Right cardiac atrium (tissue), 5 donors: ENCODE measurements around the gene TFPI. TPM values are rescaled to one million over a fixed set of nuclear protein-coding genes. Genes with fewer than 3 reads are reported as not detected.
A peak's percentile ranks its signal among the peaks of the same experiment; 100 is the strongest.

Experiments used
- ATAC-seq, 2 donors: fragments of 200-7000 bp; cut with Tn5 transposase; one replicate each; pipeline versions ENCODE4 v1.8.0 to v1.9.1; 2020; ENCODE audit warnings: moderate library complexity in 2 of 2, mild to moderate bottlenecking in 1 of 2
- DNase-seq, 3 donors: peaks; one replicate each; pipeline ENCODE4 v3.0.0-alpha.2; 2020
- H3K27ac ChIP-seq: one replicate; pipeline ENCODE4 v1.5.1; 2013; ENCODE audit warnings: mild to moderate bottlenecking, low read length, control low read depth, moderate library complexity
- H3K27me3 ChIP-seq: one replicate; pipeline ENCODE4 v1.6.1; 2013; ENCODE audit not compliant: control insufficient read depth, insufficient read depth
- H3K4me1 ChIP-seq: one replicate; pipeline ENCODE4 v1.6.1; 2013; ENCODE audit warnings: low read length; ENCODE audit not compliant: control insufficient read depth, insufficient read depth
- H3K4me3 ChIP-seq: one replicate; pipeline ENCODE4 v1.5.1; 2013; ENCODE audit warnings: low read length, control low read depth
- H3K9me3 ChIP-seq: one replicate; pipeline ENCODE4 v1.6.1; 2013; ENCODE audit warnings: low read length; ENCODE audit not compliant: control insufficient read depth
- WGBS: extraction: QIAGEN DNeasy Blood & Tissue Kit; methylation state at CpG from one replicate; pipeline ENCODE4 v1.1.7; 2013; 5-methylcytosine and 5-hydroxymethylcytosine counted together
- intact Hi-C, 4 donors: fragments of 100-400 bp; cut with DNase I; formaldehyde crosslinking; loops; one replicate each; pipeline versions ENCODE4 v1.11.0 to v1.14.0; 2022 to 2023
- polyA plus RNA-seq: library from polyadenylated mRNA; stranded (reverse); fragments of 200-250 nt; gene quantifications from one replicate; pipeline ENCODE4 v1.2.3, GENCODE V29; 2013
- total RNA-seq, 4 donors: library from RNA; stranded (reverse); fragmentation: NEBNext Ultra II Directional; extraction: Animal tissue kit (Norgen Biotek cat#: 25700); gene quantifications; one replicate each; pipeline ENCODE4 v1.2.1, GENCODE V29; 2021
- donor health status: healthy with polysubstance abuse.
- donor health status: DM: no; HTN: yes; CAD: no.
- donor health status: DM: no; HTN: no; CAD: no.
- donor health status: DM: no; HTN: yes; CAD: no; lungs with severe emphysema.
- donor health status: DM: yes; HTN: yes; CAD: no.

TFPI gene
- total and polyA plus RNA-seq, 5 donors: 27.1 to 62.7 (median 42.7) TPM

- Histone ChIP-seq H3K27ac (no peak overlapping the region), H3K27me3 (no peaks in the 10 kb centered on the region), H3K9me3 (no peaks in the 10 kb centered on the region), H3K4me3 (peak overlapping the region; percentile 86), H3K4me1 (no peaks in the 10 kb centered on the region)
- intact Hi-C loops: no loop called here
- ATAC-seq (peak in 1 of 2 donors; percentile 74), DNase-seq (no peak)
- 19% methylated on average over 2 of the region's 2 CpGs for WGBS
Observed at GRCh38 chr2:187552828-187553681, 1.2 kb downstream of the TFPI start.

GRCh38 chr2:187552381-187552780, 1.9 kb downstream of the TFPI start:
- Histone ChIP-seq H3K27me3 (no peaks in the 10 kb centered on the region), H3K4me1 (peaks cover under 1% of the 10 kb centered on the region), H3K27ac (no peak overlapping the region), H3K9me3 (no peaks in the 10 kb centered on the region), H3K4me3 (peak overlapping the region; percentile 52)
- ATAC-seq: no peak
- DNase-seq: no peak
- intact Hi-C loops: no loop called here

- peak overlapping the region; percentile 52 for H3K4me3 ChIP-seq
- no peaks in the 10 kb centered on the region for H3K27me3 ChIP-seq
- intact Hi-C loops: no loop called here
- peaks cover 1% of the 10 kb centered on the region for H3K4me1 ChIP-seq
- no peak overlapping the region for H3K27ac ChIP-seq
- DNase-seq (no peak), ATAC-seq (no peak)
- no peaks in the 10 kb centered on the region for H3K9me3 ChIP-seq
- WGBS: 41% methylated on average over 1 of the region's 1 CpG
Observed at GRCh38 chr2:187550857-187551256, 3.4 kb downstream of the TFPI start.

GRCh38 chr2:187549951-187550555, 4.2 kb downstream of the TFPI start:
- Histone ChIP-seq H3K27ac (peak overlapping the region; percentile 30), H3K4me3 (peak overlapping the region; percentile 43), H3K4me1 (peaks cover 1% of the 10 kb centered on the region), H3K27me3 (no peaks in the 10 kb centered on the region), H3K9me3 (no peaks in the 10 kb centered on the region)
- no peak for DNase-seq
- ATAC-seq: no peak
- WGBS: 52% methylated on average over 3 of the region's 3 CpGs
- intact Hi-C loops: no loop called here

- Histone ChIP-seq H3K9me3 (no peaks in the 10 kb centered on the region), H3K27me3 (no peaks in the 10 kb centered on the region), H3K4me1 (peaks cover 1% of the 10 kb centered on the region), H3K4me3 (no peak overlapping the region), H3K27ac (no peak overlapping the region)
- no peak for DNase-seq
- ATAC-seq: no peak
- intact Hi-C loops: no loop called here
Observed at GRCh38 chr2:187549193-187549592, 5.0 kb downstream of the TFPI start.

- no peak for ATAC-seq
- DNase-seq: no peak
- no peaks in the 10 kb centered on the region for H3K27me3 ChIP-seq
- H3K4me1 ChIP-seq: peaks cover 1% of the 10 kb centered on the region
- no peak overlapping the region for H3K4me3 ChIP-seq
- H3K27ac ChIP-seq: no peak overlapping the region
- intact Hi-C loops: no loop called here
- no peaks in the 10 kb centered on the region for H3K9me3 ChIP-seq
Observed at GRCh38 chr2:187548656-187549055, 5.6 kb downstream of the TFPI start.

- Histone ChIP-seq H3K27me3 (no peaks in the 10 kb centered on the region), H3K4me1 (peaks cover 2% of the 10 kb centered on the region), H3K9me3 (no peaks in the 10 kb centered on the region), H3K4me3 (no peak overlapping the region), H3K27ac (no peak overlapping the region)
- 28% methylated on average over 2 of the region's 2 CpGs for WGBS
- ATAC-seq: peak; percentile 93 to 95
- intact Hi-C loops: no loop called here
- peak; percentile 40 to 64 (median 63) for DNase-seq
Observed at GRCh38 chr2:187547353-187547979, 6.8 kb downstream of the TFPI start.

GRCh38 chr2:187546762-187547333, 7.4 kb downstream of the TFPI start:
- Histone ChIP-seq H3K27me3 (no peaks in the 10 kb centered on the region), H3K27ac (no peak overlapping the region), H3K4me3 (no peak overlapping the region), H3K9me3 (no peaks in the 10 kb centered on the region), H3K4me1 (peaks cover 3% of the 10 kb centered on the region)
- ATAC-seq (no peak), DNase-seq (no peak)
- WGBS: 89% methylated on average over 1 of the region's 1 CpG
- intact Hi-C loops: no loop called here

GRCh38 chr2:187545238-187545751, 8.9 kb downstream of the TFPI start:
- Histone ChIP-seq H3K4me3 (no peak overlapping the region), H3K27ac (no peak overlapping the region)
- intact Hi-C loops: no loop called here

GRCh38 chr2:187544371-187545080, 9.7 kb downstream of the TFPI start:
- Histone ChIP-seq H3K27me3 (no peaks in the 10 kb centered on the region), H3K4me1 (peaks cover 3% of the 10 kb centered on the region), H3K9me3 (no peaks in the 10 kb centered on the region), H3K27ac (no peak overlapping the region), H3K4me3 (no peak overlapping the region)
- 84% methylated on average over 16 of the region's 16 CpGs for WGBS
- intact Hi-C loops: no loop called here
- DNase-seq (peak; percentile 56 to 80 (median 61)), ATAC-seq (peak in 1 of 2 donors; percentile 70)

More at GRCh38 chr2:187545238-187545751, 8.9 kb downstream of the TFPI start:
- Histone ChIP-seq H3K9me3 (no peaks in the 10 kb centered on the region), H3K27me3 (no peaks in the 10 kb centered on the region), H3K4me1 (peaks cover 3% of the 10 kb centered on the region)
- no peak for ATAC-seq
- no peak for DNase-seq
- 78% methylated on average over 1 of the region's 1 CpG for WGBS
